Measurements from ENCODE around the gene SETBP1.
"Not testable (repeated sequence)": the region's sequence is repeated elsewhere in the genome, so short reads cannot be mapped to it uniquely, and the experiment has no call there.

Gene SETBP1

GRCh38 chr18:44791520-44791919 is 110.8 kb downstream of the SETBP1 start:
- no peak for DNase-seq (ENCODE audit: low spot score)

GRCh38 chr18:44792456-44793061 is 111.9 kb downstream of the SETBP1 start:
- no peak for DNase-seq (ENCODE audit: low spot score)

- no peak for DNase-seq (ENCODE audit: low spot score)
These were observed 112.5 kb downstream of the SETBP1 start for GRCh38 chr18:44793194-44793593.

- no peak for DNase-seq (ENCODE audit: low spot score)
These were observed 113.0 kb downstream of the SETBP1 start for GRCh38 chr18:44793685-44794084.

DNA sequence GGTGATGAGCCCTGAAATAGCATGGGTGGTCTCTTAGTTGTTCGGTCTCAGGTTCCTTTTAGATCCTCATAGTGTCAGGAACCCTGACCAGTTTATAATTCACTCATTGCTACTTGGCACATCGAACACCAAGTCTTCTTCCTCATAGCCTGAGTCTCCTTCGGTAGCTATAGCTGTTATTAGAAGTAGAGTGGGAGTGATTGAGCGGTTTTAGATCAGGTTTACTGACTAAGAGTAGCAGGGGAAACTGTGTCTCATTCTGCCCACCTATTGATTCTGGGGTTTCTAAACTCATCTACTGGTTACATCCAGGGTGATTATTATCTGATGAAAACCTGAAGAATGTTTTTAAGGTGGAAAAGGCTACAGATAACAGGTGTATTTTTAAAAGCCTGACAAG is 114.6 kb downstream of the SETBP1 start:
- DNase-seq (ENCODE audit: low spot score): no peak

- DNase-seq (ENCODE audit: low spot score): no peak
These were observed 116.0 kb downstream of the SETBP1 start for GRCh38 chr18:44796429-44797428.

GRCh38 chr18:44798433-44799048 is 117.9 kb downstream of the SETBP1 start:
- no peak for DNase-seq (ENCODE audit: low spot score)

GRCh38 chr18:44799382-44799906 is 118.8 kb downstream of the SETBP1 start:
- no peak for DNase-seq (ENCODE audit: low spot score)

- DNase-seq (ENCODE audit: low spot score): no peak
These were observed 119.3 kb downstream of the SETBP1 start for GRCh38 chr18:44799907-44800421.

DNA sequence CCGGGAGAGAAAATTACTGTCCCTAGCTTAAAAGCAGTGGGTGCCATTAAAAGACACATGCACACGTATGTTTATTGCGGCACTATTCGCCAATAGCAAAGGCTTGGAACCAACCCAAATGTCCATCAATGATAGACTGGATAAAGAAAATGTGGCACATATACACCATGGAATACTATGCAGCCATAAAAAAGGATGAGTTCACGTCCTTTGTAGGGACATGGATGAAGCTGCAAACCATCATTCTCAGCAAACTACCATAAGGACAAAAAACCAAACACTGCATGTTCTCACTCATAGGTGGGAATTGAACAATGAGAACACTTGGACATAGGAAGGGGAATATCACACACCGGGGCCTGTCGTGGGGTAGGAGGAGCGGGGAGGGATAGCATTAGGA is 120.1 kb downstream of the SETBP1 start:
- DNase-seq (ENCODE audit: low spot score): not testable (repeated sequence)

GRCh38 chr18:44801781-44802180 is 121.1 kb downstream of the SETBP1 start:
- no peak for DNase-seq (ENCODE audit: low spot score)

GRCh38 chr18:44802508-44802907 is 121.8 kb downstream of the SETBP1 start:
- no peak for DNase-seq (ENCODE audit: low spot score)

DNA sequence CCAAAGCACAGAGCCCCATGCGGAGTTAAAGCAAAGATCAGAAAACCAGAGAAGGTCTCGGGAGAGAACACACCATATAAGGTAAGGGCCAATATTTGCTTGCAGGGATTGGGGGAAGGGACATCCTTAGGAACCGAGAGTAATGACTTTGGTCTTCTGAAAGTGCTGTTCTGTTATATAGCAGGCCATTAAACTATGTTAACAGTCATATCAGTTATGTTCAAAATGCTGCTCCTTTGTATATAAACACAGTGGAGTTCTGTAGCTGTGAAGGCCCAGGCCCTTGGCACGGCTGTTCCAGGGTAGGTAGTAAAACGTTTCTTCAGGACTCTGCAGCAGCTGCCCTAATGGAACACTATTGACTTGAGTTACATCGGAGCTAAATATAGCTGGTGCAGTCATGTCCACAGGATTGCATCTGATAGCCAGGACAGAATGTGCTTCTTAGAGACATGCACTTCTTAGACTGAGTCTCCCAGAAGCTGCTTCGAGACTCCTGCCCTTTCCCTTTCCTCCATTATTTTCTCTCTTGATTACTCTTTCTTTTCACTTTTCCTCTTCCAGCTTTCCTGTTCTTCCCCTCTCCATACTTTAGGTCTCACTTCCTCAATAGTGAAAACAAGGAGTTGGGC is 122.4 kb downstream of the SETBP1 start:
- no peak for DNase-seq (ENCODE audit: low spot score)

DNA sequence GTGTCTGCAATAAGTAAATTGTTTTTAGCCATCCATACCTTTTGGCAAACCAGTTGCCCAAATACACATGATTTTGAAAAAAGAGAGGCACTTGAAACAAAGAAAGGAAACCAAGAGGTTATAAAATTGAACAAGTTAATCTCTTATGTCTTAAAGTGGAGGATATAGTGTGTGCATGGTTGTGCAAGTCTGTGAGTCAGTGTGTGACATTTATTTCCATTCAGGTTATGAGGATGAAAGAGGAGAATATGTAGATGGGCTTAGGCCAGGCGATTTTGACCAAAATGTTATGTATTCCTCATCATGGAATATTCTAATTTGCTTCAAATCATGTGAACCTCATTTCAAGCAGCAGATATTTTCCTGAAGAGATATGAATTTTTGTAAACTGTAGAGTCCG is 123.3 kb downstream of the SETBP1 start:
- no peak for DNase-seq (ENCODE audit: low spot score)

- peak; percentile 73 for DNase-seq (ENCODE audit: low spot score)
These were observed 124.5 kb downstream of the SETBP1 start for GRCh38 chr18:44805176-44805575.

GRCh38 chr18:44805643-44806042 is 125.0 kb downstream of the SETBP1 start:
- DNase-seq (ENCODE audit: low spot score): no peak

DNA sequence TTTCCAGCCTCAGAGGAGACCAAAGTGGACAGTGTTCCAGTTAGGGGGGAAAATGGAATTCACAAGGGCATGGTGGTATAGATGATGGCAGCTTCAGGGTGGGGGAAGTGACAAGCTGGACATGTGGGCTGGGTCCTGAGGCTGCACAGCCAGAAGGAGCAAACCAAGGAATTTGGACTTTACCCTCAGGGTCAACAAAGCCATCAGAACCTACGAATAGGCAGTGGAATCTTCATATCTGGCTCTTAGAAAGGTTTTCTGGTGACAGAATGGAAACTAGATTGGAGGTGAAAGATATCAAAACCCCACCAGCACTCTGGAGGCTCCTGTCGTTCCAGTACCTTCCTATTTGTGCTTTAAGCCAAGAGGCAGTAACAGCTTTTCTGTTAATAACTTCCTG is 127.1 kb downstream of the SETBP1 start:
- no peak for DNase-seq (ENCODE audit: low spot score)

DNA sequence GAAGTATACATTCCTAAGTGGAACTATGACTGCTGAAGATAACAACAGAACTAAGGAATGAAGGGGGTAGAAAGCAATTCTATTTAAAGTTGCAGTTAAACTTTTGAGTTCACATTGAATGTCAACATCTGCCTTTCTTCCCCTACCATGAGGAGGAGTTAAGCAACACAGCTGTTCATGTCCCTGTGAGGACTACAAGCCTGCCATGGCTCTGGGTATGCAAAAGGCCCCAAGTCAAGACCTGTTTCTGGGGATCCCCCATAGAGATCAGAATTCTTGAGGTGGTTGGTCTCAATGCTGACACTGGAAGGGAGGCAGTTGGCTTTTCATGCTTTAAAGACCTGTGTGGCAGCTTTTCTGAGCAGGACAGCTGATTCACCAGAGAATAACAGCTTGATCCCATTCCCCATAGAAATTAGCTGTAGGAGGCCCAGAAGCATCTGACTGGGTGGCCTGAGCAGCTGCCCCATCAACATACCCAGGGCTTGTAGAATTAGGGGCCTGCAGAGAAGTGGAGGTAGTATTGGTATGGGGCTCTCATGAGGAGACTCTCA is 131.0 kb downstream of the SETBP1 start:
- no peak for DNase-seq (ENCODE audit: low spot score)

DNA sequence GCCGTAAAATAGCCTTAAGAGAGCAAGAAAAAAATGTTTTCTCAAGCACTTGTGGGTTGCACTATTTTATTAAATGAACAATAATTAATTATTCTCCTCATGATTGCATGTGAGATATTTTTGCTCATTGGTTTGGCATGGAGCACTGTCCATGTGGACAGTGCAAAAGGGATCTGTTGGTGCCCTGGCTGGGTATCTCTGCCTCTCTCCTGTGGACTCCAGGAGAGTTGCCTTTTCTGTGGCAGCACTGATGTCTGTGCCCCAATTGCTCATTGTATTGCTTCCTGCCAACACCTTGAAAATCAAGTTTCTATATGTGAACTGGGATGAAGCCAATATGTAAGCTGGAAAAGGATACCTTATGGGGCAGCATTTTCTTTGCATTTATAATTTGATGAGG is 131.7 kb downstream of the SETBP1 start:
- no peak for DNase-seq (ENCODE audit: low spot score)

GRCh38 chr18:44813586-44813985 is 132.9 kb downstream of the SETBP1 start:
- no peak for DNase-seq (ENCODE audit: low spot score)

GRCh38 chr18:44815108-44815507 is 134.4 kb downstream of the SETBP1 start:
- no peak for DNase-seq (ENCODE audit: low spot score)

- DNase-seq (ENCODE audit: low spot score): no peak
These were observed 135.4 kb downstream of the SETBP1 start for GRCh38 chr18:44816050-44816449.
